Retina (tissue), 1 donor: ENCODE data around the gene GCNT2.
"Not testable (repeated sequence)": the region's sequence is repeated elsewhere in the genome, so short reads cannot be mapped to it uniquely, and the experiment has no call there.

ENCODE experiments used
- DNase-seq: peaks from one replicate; pipeline ENCODE4 v3.0.0-alpha.2; 2016

Gene GCNT2

DNA sequence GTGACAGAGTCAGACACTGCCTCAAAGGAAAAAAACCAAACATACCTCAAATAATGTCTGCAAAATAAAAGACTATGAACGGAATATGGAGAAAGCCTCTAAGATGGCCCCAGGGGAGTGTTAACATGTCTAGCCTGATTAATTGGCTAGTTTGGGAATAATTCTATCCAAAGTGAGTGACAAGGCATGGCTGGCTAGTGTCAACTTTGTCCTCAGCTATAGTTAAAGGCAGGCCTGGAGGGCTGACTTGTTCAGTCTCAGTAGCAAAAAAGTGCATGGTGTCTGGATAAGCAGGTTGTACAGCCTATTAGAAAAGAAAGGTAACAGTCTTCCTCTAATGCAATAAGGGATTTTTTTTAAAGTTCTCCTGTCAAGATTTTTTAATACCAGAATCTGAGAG is 32.7 kb downstream of the GCNT2 start:
- DNase-seq = no peak

DNA sequence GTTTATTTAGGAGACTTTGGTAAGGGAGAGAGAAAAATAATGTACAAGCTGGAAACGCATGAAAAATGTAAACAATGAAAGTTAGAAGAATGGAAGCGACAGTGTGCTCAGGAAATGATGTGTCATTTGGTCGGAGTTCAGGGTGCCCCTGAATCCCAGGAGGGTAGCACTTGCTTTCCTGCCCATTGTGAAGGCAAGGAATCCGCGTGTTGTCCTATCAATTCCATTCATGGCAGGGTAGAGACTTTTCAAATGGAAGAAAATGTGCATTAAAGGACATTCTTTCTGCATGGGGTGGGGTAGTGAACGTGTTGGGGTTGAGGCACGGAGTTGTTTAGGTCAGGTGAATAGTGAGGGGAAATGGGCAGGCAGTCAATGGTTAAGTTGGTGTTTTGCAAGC is 33.7 kb downstream of the GCNT2 start:
- DNase-seq = no peak

DNA sequence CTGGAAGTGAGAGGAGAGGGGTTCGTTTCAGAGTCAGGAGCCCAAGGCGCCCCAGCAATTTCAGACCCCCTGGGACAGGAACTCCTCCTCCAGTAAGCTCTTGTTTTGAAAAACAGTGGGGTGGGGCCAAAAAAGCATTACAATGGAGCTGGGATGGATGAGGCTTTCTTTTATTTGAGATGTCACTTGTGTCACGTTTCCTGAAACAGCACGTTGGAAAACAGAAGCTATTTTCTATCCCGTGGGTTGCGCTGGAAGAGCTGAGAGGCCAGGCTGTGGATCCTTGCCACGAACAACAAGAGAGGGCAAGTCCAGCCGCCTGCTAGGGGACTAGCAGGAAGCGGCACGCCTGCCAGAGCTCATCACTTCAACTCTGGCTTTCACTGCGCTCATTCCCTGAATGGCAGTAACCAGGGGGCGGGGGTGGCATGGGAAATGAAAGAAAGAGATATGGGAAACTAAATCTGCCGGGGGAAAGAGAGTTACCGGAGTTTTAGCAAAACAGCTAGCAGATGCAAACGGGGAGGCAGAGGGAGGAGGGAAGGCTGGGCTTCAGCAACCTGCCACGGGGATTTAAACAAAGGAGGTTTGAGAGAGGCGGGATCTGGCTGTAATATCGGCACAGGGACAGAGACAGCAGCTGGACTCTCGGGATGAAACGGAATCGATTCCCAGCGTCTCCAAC is 34.6 kb downstream of the GCNT2 start:
- peak; percentile 95 for DNase-seq

DNA sequence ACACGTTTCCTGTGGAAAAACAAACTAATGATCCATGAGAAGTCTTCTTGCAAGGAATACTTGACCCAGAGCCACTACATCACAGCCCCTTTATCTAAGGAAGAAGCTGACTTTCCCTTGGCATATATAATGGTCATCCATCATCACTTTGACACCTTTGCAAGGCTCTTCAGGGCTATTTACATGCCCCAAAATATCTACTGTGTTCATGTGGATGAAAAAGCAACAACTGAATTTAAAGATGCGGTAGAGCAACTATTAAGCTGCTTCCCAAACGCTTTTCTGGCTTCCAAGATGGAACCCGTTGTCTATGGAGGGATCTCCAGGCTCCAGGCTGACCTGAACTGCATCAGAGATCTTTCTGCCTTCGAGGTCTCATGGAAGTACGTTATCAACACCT is 35.4 kb downstream of the GCNT2 start:
- DNase-seq = peak; percentile 69

DNA sequence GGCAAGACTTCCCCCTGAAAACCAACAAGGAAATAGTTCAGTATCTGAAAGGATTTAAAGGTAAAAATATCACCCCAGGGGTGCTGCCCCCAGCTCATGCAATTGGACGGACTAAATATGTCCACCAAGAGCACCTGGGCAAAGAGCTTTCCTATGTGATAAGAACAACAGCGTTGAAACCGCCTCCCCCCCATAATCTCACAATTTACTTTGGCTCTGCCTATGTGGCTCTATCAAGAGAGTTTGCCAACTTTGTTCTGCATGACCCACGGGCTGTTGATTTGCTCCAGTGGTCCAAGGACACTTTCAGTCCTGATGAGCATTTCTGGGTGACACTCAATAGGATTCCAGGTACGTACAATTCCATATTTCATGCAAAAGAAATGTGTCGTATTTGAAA is 35.8 kb downstream of the GCNT2 start:
- no peak for DNase-seq

DNA sequence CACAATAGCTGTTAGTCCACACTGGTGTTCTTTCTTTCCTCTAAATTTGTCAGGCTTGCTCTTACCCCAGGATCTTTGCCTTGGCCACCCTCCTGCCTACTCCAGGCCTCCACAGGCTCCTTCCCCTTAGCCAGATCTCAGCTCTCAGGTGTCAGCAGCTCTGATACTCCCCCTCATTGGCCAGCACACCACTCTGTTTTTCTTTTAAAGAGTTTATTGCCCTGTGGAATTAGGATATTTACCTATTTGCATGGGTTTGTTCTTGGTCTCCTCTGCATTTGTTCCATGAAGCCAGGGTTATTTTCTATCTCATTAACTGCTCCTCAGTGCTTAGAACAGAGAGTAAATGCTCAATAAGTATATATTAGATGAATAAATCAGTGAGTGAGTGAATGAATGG is 36.8 kb downstream of the GCNT2 start:
- no peak for DNase-seq

DNA sequence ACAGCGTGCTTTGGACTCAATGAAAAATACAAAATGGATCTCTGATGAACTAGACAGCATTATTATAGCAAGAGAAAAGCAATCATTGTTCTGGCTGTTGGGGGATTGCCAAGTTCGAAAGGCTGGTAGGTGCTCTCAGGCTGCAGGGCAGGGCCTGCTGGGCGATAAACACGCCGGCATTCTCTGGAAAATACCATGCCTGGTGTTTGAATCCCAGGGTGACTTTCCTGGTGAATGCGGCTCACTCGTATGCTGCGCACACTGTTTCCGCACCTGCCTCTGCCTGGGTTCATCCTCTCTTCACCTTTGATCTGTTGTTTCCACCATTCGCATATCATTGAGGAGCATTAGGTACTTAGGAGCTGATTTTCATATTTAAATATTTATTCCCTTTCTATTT is 37.4 kb downstream of the GCNT2 start:
- peak; percentile 49 for DNase-seq

DNA sequence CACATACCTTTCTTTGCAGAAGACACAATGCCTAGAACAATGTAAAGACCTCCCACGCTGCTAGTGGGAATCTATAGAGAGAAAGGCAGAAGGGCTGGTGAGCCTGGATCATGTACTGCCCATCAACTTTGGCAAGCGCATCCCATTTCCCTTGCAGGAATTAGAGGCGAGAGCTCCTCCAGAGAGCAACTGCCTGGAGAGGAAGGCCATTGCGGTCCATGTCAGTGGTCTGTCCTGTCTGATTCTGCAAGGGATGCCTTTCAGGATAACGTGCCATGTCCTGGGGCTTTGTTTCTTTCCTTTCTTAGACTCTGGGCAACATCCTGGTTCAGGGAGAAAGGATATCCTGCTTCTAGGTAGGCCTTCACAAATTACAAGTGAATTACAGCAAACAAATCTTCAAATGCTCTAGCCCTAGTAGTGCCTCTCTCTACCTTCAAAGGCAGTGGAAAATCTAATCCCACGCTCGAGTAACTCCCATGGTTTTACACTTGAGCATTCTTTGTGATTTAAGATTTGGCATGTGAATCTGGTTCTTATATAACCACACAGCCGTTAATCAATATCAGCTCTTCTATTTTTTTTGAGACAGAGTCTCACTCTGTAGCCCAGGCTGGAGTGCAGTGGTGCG is 38.5 kb downstream of the GCNT2 start:
- DNase-seq = peak; percentile 64

DNA sequence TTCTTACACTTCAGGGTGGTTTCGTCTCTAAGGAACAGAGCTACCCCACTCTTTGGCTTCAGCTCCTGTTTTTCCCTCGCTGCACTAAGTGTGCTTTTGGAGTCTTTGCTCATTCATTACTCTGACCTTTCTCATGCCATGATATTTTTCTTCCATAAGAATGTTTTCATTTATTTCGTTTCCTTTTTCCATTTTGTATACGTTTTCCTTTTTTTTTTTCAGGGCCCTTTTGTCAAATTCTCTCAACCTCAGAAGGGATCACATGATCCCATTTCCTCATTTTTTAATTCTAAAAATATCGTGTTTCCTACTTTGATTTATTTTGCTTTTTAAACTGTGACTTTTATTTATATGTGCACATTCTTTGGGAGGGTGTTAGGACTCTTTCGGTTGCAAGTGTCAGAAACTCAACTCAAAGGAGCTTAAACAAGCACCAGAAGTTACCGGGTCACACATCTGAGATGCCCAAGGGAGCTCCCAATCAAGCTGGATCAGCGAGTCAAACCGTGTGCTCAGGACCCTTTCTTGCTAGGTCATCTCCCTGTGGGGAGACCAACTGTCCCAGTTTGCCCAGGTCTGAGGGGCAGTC is 40.6 kb downstream of the GCNT2 start:
- no peak for DNase-seq

DNA sequence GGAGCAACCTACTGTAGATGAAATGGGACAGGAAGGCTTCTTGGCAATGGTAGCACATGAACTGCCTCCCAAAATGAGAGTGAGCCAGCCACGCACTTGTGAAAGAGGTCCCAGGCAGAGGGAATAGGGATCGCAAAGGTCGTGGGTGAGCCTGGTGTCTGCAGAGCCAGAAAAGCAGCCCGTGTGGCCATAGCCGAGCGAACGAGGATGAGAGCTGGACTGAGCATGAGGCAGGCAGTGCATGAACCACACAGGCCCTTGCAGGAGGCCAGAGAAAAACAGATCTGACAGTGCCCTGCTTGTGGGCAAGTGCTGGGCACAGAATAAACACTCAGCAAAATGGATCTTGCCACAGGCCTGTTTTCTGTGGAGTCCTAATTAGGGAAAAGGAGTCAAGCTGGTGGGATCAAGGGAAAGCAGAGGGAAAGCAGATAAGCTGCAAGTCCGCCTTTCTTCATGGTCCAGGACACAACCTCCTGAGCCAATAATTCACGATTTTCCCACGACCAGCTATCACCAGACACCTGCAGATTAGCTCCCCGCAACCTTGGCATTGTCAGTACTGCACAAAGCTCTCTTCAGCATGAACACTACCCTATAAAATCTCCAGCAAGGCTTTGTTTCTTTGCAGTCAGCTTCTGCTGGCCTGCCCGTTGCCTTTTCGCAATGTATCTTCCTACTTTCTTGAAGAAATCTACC is 44.0 kb downstream of the GCNT2 start:
- no peak for DNase-seq

DNA sequence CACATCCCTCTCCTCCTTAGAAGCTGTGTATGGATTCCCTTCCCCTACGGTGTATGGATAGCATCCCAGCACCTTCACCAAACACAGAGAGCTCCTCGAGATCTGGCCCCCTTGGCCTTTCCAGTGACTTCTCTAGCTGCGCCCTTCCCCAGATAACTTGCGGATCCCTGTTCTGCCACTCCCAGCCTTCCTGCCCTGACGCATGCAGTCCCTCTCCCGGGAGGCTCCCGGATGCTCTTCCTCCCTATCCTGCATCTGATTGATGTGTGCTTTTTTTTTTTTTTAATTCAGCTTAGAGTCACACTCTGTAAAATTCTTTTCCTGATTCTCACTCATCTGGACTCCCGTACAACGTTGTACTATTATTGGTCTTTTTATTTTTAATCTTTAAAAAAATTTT is 44.8 kb downstream of the GCNT2 start:
- DNase-seq = no peak

DNA sequence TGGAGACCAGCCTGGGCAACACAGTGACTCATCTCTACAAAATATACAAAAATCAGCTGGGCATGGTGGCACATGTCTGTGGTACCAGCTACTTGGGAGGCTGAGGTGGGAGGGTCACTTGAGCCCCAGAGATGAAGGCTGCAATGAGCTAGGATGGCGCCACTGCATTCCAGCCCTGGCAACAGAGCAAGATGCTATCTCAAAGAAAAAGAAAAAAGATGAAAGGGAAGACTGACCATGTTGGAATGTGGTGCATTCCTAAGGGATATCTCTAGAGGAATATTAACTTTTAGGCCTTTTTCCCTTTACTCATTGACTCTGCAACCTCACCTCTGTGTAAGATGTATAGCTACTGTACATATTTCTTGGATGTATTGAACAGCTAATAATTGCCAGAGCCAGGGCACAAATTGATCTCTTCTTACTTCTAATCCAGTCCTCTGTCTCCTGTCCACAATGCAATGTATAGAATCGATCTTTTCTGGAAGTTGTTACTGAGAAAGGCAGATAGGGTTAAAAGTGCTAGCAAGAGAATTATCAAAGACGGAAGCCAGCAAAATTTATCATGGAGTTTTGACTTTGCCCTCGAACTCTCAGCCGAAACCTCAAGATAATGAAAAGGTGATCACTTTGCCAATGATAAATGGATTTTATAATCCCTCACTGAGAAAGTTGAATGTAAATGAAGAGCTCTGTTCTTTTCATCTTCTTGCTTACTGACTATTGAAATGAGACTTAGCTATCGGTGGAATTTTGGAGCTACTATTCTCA is 46.3 kb downstream of the GCNT2 start:
- DNase-seq = no peak

DNA sequence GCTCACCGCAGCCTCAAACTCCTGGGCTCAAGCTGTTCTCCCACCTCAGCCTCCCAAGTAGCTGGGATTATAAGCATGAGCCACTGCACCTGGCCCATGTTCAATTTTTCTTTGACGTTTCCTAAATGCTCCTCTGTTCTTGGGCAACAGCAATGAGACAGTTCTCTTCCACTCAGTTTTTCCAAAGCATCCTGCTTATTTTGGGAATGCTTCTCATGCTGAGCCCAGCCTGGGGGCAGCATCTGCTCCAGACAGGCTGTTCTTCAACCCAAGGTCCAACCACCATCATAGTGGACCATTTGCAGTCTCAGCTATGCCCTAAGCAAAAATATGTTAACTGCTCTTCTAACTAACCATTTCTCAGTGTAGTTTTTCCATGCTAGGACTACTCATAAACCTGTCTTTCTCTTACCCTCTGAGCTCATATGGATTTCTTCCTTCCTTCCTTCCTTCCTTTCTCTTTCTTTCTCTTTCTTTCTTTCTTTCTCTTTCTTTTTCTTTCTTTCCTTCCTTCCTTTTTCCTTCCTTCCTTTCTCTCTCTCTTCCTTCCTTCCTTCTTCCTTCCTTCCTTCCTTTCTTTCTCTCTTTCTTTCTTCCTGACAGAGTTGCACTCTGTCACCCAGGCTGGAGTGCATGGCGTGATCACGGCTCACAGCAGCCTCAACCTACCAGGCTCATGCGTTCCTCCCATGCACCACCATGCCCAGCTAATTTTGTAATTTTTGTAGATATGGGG is 48.4 kb downstream of the GCNT2 start:
- no peak for DNase-seq

DNA sequence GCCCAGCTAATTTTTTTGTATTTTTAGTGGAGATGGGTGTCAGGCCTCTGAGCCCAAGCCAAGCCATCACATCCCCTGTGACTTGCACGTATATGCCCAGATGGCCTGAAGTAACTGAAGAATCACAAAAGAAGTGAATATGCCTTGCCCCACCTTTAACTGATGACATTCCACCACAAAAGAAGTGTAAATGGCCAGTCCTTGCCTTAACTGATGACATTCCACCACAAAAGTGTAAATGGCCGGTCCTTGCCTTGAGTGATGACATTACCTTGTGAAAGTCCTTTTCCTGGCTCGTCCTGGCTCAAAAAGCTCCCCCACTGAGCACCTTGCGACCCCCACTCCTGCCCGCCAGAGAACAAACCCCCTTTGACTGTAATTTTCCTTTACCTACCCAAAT is 54.4 kb downstream of the GCNT2 start:
- not testable (repeated sequence) for DNase-seq

DNA sequence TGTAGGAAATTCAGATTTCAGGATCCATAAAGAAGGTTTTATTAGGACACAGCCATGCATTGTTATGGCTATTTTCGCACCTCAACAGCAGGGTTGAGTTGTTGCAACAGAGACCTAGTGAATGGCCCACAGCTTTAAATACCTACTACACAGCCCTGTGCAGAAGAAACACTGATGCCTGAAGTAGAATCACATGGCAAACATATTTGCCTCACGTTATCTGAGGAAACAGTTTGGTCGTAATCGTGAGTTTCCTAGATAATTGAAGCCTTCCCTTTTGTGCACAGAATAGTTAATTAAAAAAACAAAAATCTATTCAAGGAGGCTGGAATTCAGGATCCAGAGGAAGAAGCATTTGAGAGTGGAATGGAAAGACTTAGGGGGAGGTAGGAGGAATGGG is 55.1 kb downstream of the GCNT2 start:
- no peak for DNase-seq

DNA sequence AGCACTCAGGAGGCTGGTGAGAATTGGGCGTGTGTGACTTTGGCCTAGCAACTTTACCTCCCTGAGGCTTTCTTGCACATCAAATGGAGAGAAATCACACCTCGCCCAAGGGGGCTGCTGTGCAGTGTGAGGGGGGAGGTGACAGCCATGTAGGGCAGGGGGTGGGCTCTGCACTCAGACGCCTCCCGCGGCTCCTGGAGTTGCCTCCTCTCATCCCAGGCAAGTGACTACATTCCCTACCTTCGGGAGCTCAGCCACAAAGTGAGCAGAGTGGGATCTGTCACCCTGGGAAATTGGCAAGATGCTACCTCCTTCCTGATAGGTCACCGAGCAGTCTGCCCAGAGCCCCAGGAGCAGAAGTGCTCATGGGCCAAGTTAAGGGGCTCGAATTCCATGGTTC is 56.0 kb downstream of the GCNT2 start:
- no peak for DNase-seq

DNA sequence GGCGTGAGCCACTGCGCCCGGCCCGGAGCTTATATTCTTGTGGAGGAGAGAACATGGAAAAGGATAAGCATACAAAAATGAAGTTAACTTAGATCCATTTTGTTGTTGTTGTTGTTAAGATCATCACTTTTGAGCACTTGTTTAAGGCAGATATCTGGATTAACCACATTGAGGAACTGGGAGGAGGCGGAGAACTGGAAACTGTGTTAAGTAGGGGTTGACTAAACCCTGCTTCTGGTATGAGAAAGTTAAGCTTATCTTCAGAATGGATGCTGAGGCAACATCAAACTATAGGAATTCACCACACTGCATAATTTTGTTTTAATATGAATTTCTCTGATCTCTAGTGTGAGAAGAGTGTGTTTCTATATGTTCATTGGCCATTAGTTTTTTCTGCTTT is 57.6 kb downstream of the GCNT2 start:
- DNase-seq = no peak

DNA sequence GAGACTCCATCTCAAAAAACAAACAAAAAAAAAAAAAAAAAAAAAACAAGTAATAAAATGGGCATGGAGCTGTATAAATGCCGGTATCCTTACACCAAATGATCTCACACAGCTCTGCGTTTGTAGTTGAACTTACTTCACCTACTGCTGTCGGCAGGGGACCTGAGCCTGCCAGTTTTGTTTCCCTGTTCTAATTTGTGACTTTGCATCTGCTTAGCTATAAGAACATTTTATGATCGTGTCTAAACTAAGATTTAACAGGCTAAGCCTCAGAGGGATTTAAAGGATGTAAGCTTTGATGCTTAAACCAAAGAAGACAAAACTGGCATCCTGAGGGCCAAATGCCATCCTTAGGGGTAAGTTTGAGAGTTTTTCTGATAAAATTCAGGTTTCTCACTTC is 58.7 kb downstream of the GCNT2 start:
- no peak for DNase-seq

DNA sequence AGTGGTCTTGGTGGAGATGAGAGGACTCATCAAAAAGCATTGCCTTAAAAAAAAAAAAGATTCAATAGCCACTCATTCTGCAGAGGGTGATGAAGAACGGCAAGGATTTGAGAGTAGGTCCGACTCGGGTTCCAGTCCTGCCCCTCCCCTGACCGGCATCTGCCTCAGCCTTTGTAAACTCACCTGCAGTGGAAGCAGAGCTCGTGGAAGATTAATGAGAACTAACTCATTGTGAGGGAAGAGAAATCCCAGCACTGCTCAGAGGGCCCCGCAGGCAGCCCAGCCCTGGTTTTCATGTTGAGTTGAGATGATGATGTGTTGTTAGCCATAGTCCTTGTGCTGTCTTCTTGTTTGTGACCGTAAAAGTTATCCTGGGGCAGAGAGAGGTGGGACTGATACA is 59.4 kb downstream of the GCNT2 start:
- DNase-seq = no peak

DNA sequence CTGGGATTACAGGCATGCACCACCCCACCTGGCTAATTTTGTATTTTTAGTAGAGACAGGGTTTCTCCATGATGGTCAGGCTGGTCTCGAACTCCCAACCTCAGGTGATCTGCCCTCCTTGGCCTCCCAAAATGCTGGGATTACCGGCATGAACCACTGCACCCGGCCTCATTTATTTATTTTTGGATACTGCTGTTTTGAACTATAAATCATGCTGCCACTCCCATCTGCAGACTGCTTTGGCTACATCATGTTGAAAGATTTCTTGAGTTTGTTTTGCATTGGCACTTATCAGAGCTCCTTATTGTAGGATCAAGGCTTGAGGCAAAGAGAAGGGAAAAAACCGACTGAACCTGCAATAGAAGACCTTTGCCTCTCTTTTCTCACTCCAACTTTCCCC is 60.3 kb downstream of the GCNT2 start:
- not testable (repeated sequence) for DNase-seq

DNA sequence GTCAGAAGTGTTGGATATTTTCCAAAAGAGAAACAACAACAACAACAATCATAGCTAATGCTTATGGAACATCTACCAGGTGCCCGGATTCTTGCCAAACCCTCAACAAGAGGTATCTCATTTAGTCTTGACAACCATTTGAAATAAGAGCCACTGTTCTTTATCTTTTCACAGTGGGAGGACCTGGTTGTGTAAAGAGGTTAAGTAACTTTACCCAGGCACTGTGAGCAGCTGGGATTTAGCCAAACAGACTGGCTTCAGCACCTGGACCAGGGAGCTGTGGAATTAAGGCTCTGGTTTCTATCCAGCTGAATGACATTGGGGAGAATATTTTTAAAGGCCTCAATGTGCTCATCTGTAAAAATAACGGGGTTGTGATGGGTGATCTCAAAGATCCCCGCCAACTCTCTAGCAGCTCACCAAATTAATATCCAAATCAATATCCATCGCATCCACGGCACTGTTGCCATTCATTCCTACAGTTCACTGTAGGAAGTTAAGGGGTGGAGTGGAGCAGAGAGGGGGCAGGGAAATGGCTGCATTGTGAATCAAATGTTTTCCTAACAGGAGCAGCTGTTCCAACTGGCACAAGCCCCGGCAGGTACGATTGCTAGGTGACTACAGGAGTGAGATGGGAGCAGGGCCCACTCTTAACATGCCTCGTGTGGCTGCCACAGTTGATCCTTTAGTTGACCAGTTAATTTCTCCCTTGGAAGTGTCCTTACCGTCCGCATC is 61.8 kb downstream of the GCNT2 start:
- no peak for DNase-seq

DNA sequence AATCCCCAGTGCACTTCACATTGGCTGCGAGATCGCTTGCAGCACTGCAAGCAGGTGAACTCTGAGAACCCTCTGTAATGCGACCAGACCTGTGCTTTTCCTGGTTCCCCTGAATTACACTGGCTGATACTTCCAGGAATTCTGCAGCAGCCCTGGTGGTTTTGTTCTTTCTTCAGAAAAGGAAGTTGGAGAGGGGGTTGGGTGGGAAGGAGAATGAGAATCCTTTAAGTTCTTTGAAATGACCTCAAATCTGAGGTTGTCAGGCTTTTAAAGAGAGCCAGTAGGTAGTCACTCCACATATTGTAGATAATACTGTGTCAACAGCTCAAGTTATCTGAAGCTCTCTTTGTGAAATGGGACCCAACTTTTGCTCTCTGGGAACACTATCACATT is 62.4 kb downstream of the GCNT2 start:
- DNase-seq = no peak
